Liver (tissue), 9 donors: ENCODE measurements around the gene SLC25A39. TPM values are rescaled to one million over a fixed set of nuclear protein-coding genes. Genes with fewer than 3 reads are reported as not detected.
A peak's percentile ranks its signal among the peaks of the same experiment; 100 is the strongest.

Experiments used
- DNase-seq: peaks from one replicate; pipeline ENCODE4 v3.0.0-alpha.2; 2017; ENCODE audit warnings: low spot score
- H3K27ac ChIP-seq, 2 donors: one replicate each; pipeline ENCODE4 v1.7.0; 2013; ENCODE audit warnings: inconsistent platforms in 2 of 2, low read length in 2 of 2, control low read depth in 1 of 2, low read depth in 1 of 2, mild to moderate bottlenecking in 1 of 2
- H3K27me3 ChIP-seq, 4 donors: one replicate each; pipeline versions ENCODE4 v1.6.1 to v1.7.0; 2013; ENCODE audit warnings: low read length in 3 of 4, inconsistent platforms in 1 of 4, mild to moderate bottlenecking in 1 of 4, moderate library complexity in 1 of 4; ENCODE audit not compliant: control insufficient read depth in 4 of 4, insufficient read depth in 4 of 4
- H3K36me3 ChIP-seq, 4 donors: one replicate each; pipeline versions ENCODE4 v1.6.1 to v1.7.0; 2013; ENCODE audit warnings: low read length in 3 of 4, mild to moderate bottlenecking in 3 of 4, low read depth in 1 of 4, moderate library complexity in 1 of 4; ENCODE audit not compliant: control insufficient read depth in 4 of 4, insufficient read depth in 3 of 4
- H3K4me1 ChIP-seq, 4 donors: one replicate each; pipeline versions ENCODE4 v1.6.1 to v1.7.0; 2013; ENCODE audit warnings: low read length in 3 of 4, mild to moderate bottlenecking in 3 of 4, moderate library complexity in 1 of 4; ENCODE audit not compliant: control insufficient read depth in 4 of 4, insufficient read depth in 4 of 4
- H3K4me3 ChIP-seq, 3 donors: one replicate each; pipeline versions ENCODE4 v1.6.1 to v1.7.0; 2013; ENCODE audit warnings: low read length in 3 of 3, control low read depth in 1 of 3, low read depth in 1 of 3, mild to moderate bottlenecking in 1 of 3
- H3K9ac ChIP-seq, 2 donors: one replicate each; pipeline ENCODE4 v1.7.0; 2013; ENCODE audit warnings: low read length in 2 of 2, mild to moderate bottlenecking in 2 of 2, moderate library complexity in 2 of 2, control low read depth in 1 of 2, low read depth in 1 of 2
- H3K9me3 ChIP-seq, 4 donors: one replicate each; pipeline versions ENCODE4 v1.6.1 to v1.7.0; 2013; ENCODE audit warnings: low read length in 3 of 4; ENCODE audit not compliant: control insufficient read depth in 4 of 4
- ATF3 ChIP-seq: IDR thresholded peaks from 2 replicates; pipeline ENCODE4 v1.6.1; 2016; ENCODE audit warnings: antibody characterized with exemption
- EGR1 ChIP-seq, 2 donors: IDR thresholded peaks; 2 replicates each; pipeline ENCODE4 v1.6.1; 2016 to 2018; ENCODE audit warnings: antibody characterized with exemption in 2 of 2, low read depth in 2 of 2
- FOXA1 ChIP-seq: IDR thresholded peaks from 2 replicates; pipeline ENCODE4 v1.6.1; 2016; ENCODE audit warnings: antibody characterized with exemption
- FOXA2 ChIP-seq: IDR thresholded peaks from 2 replicates; pipeline ENCODE4 v1.6.1; 2016; ENCODE audit warnings: antibody characterized with exemption
- GABPA ChIP-seq, 2 donors: IDR thresholded peaks in 1 of 2; conservative IDR thresholded peaks in 1 of 2; 2 replicates each; pipeline ENCODE4 v1.6.1; 2016; ENCODE audit warnings: antibody characterized with exemption in 2 of 2, mild to moderate bottlenecking in 1 of 2, moderate library complexity in 1 of 2
- HNF4A ChIP-seq, 2 donors: conservative IDR thresholded peaks; 2 replicates each; pipeline ENCODE4 v1.6.1; 2016; ENCODE audit warnings: antibody characterized with exemption in 2 of 2, mild to moderate bottlenecking in 2 of 2
- HNF4G ChIP-seq: IDR thresholded peaks from 2 replicates; pipeline ENCODE4 v1.6.1; 2016; ENCODE audit warnings: antibody characterized with exemption
- JUND ChIP-seq, 2 donors: IDR thresholded peaks; 2 replicates each; pipeline ENCODE4 v1.6.1; 2016; ENCODE audit warnings: antibody characterized with exemption in 2 of 2
- NR2F2 ChIP-seq: IDR thresholded peaks from 2 replicates; pipeline ENCODE4 v1.6.1; 2016; ENCODE audit warnings: antibody characterized with exemption
- RAD21 ChIP-seq, 2 donors: IDR thresholded peaks; 2 replicates each; pipeline ENCODE4 v1.6.1; 2016; ENCODE audit warnings: antibody characterized with exemption in 2 of 2, mild to moderate bottlenecking in 2 of 2
- REST ChIP-seq: IDR thresholded peaks from 2 replicates; pipeline ENCODE4 v1.6.1; 2016; ENCODE audit warnings: antibody characterized with exemption, mild to moderate bottlenecking
- RXRA ChIP-seq, 2 donors: IDR thresholded peaks; 2 replicates each; pipeline ENCODE4 v1.6.1; 2017 to 2018; ENCODE audit warnings: antibody characterized with exemption in 2 of 2, mild to moderate bottlenecking in 1 of 2
- SP1 ChIP-seq: IDR thresholded peaks from 2 replicates; pipeline ENCODE4 v1.6.1; 2018; ENCODE audit warnings: antibody characterized with exemption, mild to moderate bottlenecking
- TAF1 ChIP-seq: conservative IDR thresholded peaks from 2 replicates; pipeline ENCODE4 v1.6.1; 2016; ENCODE audit warnings: antibody characterized with exemption, mild to moderate bottlenecking
- YY1 ChIP-seq: IDR thresholded peaks from 2 replicates; pipeline ENCODE4 v1.6.1; 2016; ENCODE audit warnings: antibody characterized with exemption, mild to moderate bottlenecking
- WGBS: extraction: QIAGEN DNeasy Blood & Tissue Kit; methylation state at CpG from one replicate; pipeline ENCODE4 v1.1.7; 2013; 5-methylcytosine and 5-hydroxymethylcytosine counted together
- polyA plus RNA-seq, 2 donors: library from polyadenylated mRNA; stranded (reverse) in 1 of 2; unstranded in 1 of 2; fragments of 200-250 nt in 1 of 2; fragments of >200 nt in 1 of 2; fragmentation: Nextera tagmentation in 1 of 2; extraction: Ambion mirVana in 1 of 2; gene quantifications; one replicate each; pipeline versions ENCODE4 v1.2.1 to v1.2.3, GENCODE V29; 2013 to 2015
- total RNA-seq, 2 donors: library from RNA; depleted of rRNA; stranded (reverse); fragments of >200 nt; gene quantifications; one replicate each; pipeline ENCODE4 v1.2.3, GENCODE V29; 2014
- TF ChIP-seq, protein P1 (sequence below): IDR thresholded peaks from 2 replicates; pipeline ENCODE4 v1.6.1; 2016; ENCODE audit warnings: antibody characterized with exemption
- TF ChIP-seq, protein P2 (sequence below): fragments of 150-350 bp; IDR thresholded peaks from 2 replicates; pipeline ENCODE4 v1.5.1; 2017; ENCODE audit warnings: improper control_type of control experiment, low read depth, low read length; ENCODE audit not compliant: missing input control
- TF ChIP-seq, protein P3 (sequence below): IDR thresholded peaks from 2 replicates; pipeline ENCODE4 v1.6.1; 2016; ENCODE audit warnings: antibody characterized with exemption
- donor health status: healthy.
- donor health status: healthy.
- donor health status: healthy.
- donor health status: healthy.
- donor health status: healthy.

The SLC25A39 gene
- total and polyA plus RNA-seq, 4 donors = 62.0 to 395 (median 83.8) TPM

DNA sequence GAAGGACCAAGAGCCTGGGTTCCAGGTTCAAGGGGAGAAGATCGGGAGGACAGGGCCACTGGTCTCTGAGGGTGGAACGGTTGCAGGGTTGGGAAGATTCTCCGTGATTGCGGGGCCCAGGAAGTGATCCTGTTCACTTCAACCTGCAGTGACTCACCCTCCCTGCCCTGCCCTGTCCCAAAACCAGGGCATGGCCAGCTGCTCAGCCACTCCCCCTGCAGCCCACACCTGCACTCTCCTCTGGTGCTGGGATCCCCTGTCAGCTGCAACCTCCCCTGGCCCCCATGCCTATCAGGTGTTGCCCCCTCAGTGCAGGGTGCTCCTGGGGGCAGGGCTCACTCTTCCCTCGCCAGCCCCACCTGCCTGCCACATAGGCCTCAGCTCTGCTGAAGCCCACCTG is 15.2 kb downstream of the SLC25A39 start:
- WGBS = 68% methylated on average over 5 of the region's 5 CpGs
- Histone ChIP-seq H3K4me1 (peaks cover 5 to 13% (median 8%) of the 10 kb centered on the region in 4 donors), H3K4me3 (no peak overlapping the region), H3K27ac (no peak overlapping the region), H3K9ac (no peak overlapping the region), H3K27me3 (peaks cover 0 to 12% (median 2%) of the 10 kb centered on the region in 4 donors), H3K36me3 (no peaks in the 10 kb centered on the region), H3K9me3 (no peaks in the 10 kb centered on the region)
- TF ChIP-seq ATF3 = no peak
- no peak for TF ChIP-seq TAF1
- TF ChIP-seq FOXA2 = no peak
- TF ChIP-seq HNF4A (conservative IDR thresholded peaks at IDR 0.05) = no peak
- TF ChIP-seq RAD21 (IDR thresholded peaks at IDR 0.05) = no peak
- TF ChIP-seq SP1 = no peak
- TF ChIP-seq RXRA (IDR thresholded peaks at IDR 0.05) = no peak
- no peak for TF ChIP-seq JUND (IDR thresholded peaks at IDR 0.05)
- TF ChIP-seq HNF4G = no peak
- TF ChIP-seq EGR1 (IDR thresholded peaks at IDR 0.05; ENCODE audit: low read depth in 2 of 2) = no peak
- TF ChIP-seq, protein P1, sequence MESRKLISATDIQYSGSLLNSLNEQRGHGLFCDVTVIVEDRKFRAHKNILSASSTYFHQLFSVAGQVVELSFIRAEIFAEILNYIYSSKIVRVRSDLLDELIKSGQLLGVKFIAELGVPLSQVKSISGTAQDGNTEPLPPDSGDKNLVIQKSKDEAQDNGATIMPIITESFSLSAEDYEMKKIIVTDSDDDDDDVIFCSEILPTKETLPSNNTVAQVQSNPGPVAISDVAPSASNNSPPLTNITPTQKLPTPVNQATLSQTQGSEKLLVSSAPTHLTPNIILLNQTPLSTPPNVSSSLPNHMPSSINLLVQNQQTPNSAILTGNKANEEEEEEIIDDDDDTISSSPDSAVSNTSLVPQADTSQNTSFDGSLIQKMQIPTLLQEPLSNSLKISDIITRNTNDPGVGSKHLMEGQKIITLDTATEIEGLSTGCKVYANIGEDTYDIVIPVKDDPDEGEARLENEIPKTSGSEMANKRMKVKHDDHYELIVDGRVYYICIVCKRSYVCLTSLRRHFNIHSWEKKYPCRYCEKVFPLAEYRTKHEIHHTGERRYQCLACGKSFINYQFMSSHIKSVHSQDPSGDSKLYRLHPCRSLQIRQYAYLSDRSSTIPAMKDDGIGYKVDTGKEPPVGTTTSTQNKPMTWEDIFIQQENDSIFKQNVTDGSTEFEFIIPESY = no peak
- TF ChIP-seq, protein P2, sequence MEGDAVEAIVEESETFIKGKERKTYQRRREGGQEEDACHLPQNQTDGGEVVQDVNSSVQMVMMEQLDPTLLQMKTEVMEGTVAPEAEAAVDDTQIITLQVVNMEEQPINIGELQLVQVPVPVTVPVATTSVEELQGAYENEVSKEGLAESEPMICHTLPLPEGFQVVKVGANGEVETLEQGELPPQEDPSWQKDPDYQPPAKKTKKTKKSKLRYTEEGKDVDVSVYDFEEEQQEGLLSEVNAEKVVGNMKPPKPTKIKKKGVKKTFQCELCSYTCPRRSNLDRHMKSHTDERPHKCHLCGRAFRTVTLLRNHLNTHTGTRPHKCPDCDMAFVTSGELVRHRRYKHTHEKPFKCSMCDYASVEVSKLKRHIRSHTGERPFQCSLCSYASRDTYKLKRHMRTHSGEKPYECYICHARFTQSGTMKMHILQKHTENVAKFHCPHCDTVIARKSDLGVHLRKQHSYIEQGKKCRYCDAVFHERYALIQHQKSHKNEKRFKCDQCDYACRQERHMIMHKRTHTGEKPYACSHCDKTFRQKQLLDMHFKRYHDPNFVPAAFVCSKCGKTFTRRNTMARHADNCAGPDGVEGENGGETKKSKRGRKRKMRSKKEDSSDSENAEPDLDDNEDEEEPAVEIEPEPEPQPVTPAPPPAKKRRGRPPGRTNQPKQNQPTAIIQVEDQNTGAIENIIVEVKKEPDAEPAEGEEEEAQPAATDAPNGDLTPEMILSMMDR = no peak
- TF ChIP-seq REST = no peak
- no peak for TF ChIP-seq GABPA (IDR thresholded peaks at IDR 0.05 in 1 of 2, conservative IDR thresholded peaks at IDR 0.05 in 1 of 2)
- TF ChIP-seq NR2F2 = no peak
- TF ChIP-seq YY1 = no peak
- TF ChIP-seq, protein P3, sequence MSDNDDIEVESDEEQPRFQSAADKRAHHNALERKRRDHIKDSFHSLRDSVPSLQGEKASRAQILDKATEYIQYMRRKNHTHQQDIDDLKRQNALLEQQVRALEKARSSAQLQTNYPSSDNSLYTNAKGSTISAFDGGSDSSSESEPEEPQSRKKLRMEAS = no peak
- no peak for DNase-seq

DNA sequence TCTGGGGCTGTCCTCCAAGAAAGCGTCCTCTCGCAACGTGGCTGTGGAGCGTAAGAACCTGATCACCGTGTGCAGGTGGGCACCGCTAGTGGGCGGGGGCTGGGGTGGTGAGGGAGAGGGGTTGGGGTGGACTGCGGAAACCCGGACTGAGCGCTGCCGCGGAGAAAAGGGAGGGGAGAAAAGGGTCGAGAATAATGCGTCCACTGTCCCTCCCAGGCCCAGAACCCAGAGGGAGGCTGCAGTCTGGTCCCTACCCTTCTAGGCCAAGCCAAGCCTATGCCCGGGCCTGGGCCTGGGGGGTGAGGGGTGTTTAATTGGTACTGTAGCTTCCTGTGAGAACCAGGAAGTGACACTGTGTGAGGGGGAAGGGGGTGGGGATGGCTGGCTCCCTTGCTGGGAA is 15.8 kb downstream of the SLC25A39 start:
- Histone ChIP-seq H3K4me3 (peak overlapping the region in 1 of 3 donors; percentile 34), H3K9ac (no peak overlapping the region), H3K27me3 (peaks cover 0 to 7% (median 2%) of the 10 kb centered on the region in 4 donors), H3K36me3 (no peaks in the 10 kb centered on the region), H3K4me1 (peaks cover 5 to 13% (median 8%) of the 10 kb centered on the region in 4 donors), H3K27ac (no peak overlapping the region), H3K9me3 (no peaks in the 10 kb centered on the region)
- 15% methylated on average over 15 of the region's 15 CpGs for WGBS
- peak; percentile 37 for DNase-seq
- TF ChIP-seq, protein P2 = no peak
- TF ChIP-seq EGR1 (IDR thresholded peaks at IDR 0.05; ENCODE audit: low read depth in 2 of 2) = no peak
- no peak for TF ChIP-seq FOXA1
- TF ChIP-seq REST = no peak
- TF ChIP-seq, protein P3 = no peak
- TF ChIP-seq ATF3 = no peak
- no peak for TF ChIP-seq FOXA2
- TF ChIP-seq HNF4G = no peak
